ENCODE data around the gene LRFN5. TPM values are rescaled to one million over a fixed set of nuclear protein-coding genes. Genes with fewer than 3 reads are reported as not detected.

LRFN5 gene
- polyA plus RNA-seq, 3 donors, result not detected

GRCh38 chr14:41805633-41806032, 199.0 kb downstream of the LRFN5 start:
- Histone ChIP-seq H3K27ac (ENCODE audit: low read depth in 1 of 2, low read length in 2 of 2) (no peak overlapping the region), H3K36me3 (replicated peaks in 1 of 2; ENCODE audit: control insufficient read depth in 1 of 2, insufficient read depth in 2 of 2, low read length in 2 of 2) (no peaks in the 10 kb centered on the region), H2AFZ (ENCODE audit: insufficient read depth, low read depth, low read length, poor library complexity, severe bottlenecking) (no peak overlapping the region), H3K4me1 (ENCODE audit: control insufficient read depth in 1 of 2, insufficient read depth in 2 of 2, low read length in 2 of 2) (no peaks in the 10 kb centered on the region), H3K27me3 (ENCODE audit: control insufficient read depth in 2 of 2, insufficient read depth in 2 of 2, low read length in 2 of 2) (no peaks in the 10 kb centered on the region), H3K9me3 (replicated peaks in 1 of 2; ENCODE audit: control insufficient read depth in 1 of 2, insufficient read depth in 1 of 2, low read length in 2 of 2) (peaks cover 0 to 7% of the 10 kb centered on the region in 2 donors), H3K79me2 (ENCODE audit: insufficient read depth, low read length) (no peaks in the 10 kb centered on the region), H3K4me2 (replicated peaks; ENCODE audit: extremely low read depth, low read length, poor library complexity, severe bottlenecking) (no peak overlapping the region), H4K20me1 (ENCODE audit: insufficient read depth, low read length) (no peaks in the 10 kb centered on the region), H3K4me3 (replicated peaks in 1 of 3; ENCODE audit: low read depth in 2 of 3, low read length in 3 of 3) (no peak overlapping the region), H3K9ac (ENCODE audit: insufficient read depth, low read length, poor library complexity, severe bottlenecking) (no peak overlapping the region)
- Mint-ChIP-seq H3K27ac (no peak overlapping the region), H3K36me3 (no peaks in the 10 kb centered on the region), H3K27me3 (ENCODE audit: low read depth in 3 of 3) (peaks cover 0 to 3% (median 2%) of the 10 kb centered on the region in 3 donors), H3K9me3 (peaks cover 0 to 9% (median 5%) of the 10 kb centered on the region in 7 donors), H3K4me3 (no peak overlapping the region), H3K4me1 (no peaks in the 10 kb centered on the region)
- DNase-seq, result no peak
- intact Hi-C loops (cut with micrococcal nuclease), result no loop called here
- no CpG with 5 or more reads among the region's 5 CpGs for WGBS (ENCODE audit: insufficient coverage)
- TF ChIP-seq CTCF (IDR thresholded peaks at IDR 0.05), result no peak

GRCh38 chr14:41806366-41806975, 199.8 kb downstream of the LRFN5 start:
- H4K20me1 ChIP-seq (ENCODE audit: insufficient read depth, low read length), result no peaks in the 10 kb centered on the region
- no peak overlapping the region for H3K4me2 ChIP-seq (replicated peaks; ENCODE audit: extremely low read depth, low read length, poor library complexity, severe bottlenecking)
- H3K27me3 Mint-ChIP-seq (ENCODE audit: low read depth in 3 of 3), result peaks cover 0 to 3% (median 2%) of the 10 kb centered on the region in 3 donors
- no peaks in the 10 kb centered on the region for H3K27me3 ChIP-seq (ENCODE audit: control insufficient read depth in 2 of 2, insufficient read depth in 2 of 2, low read length in 2 of 2)
- no peak for DNase-seq
- peaks cover 0 to 7% of the 10 kb centered on the region in 2 donors for H3K9me3 ChIP-seq (replicated peaks in 1 of 2; ENCODE audit: control insufficient read depth in 1 of 2, insufficient read depth in 1 of 2, low read length in 2 of 2)
- no peak for TF ChIP-seq CTCF (IDR thresholded peaks at IDR 0.05)
- no peaks in the 10 kb centered on the region for H3K4me1 Mint-ChIP-seq
- intact Hi-C loops (cut with micrococcal nuclease), result no loop called here
- H3K27ac Mint-ChIP-seq, result no peak overlapping the region
- H3K36me3 Mint-ChIP-seq, result no peaks in the 10 kb centered on the region
- H3K27ac ChIP-seq (ENCODE audit: low read depth in 1 of 2, low read length in 2 of 2), result no peak overlapping the region
- H3K36me3 ChIP-seq (replicated peaks in 1 of 2; ENCODE audit: control insufficient read depth in 1 of 2, insufficient read depth in 2 of 2, low read length in 2 of 2), result no peaks in the 10 kb centered on the region
- H3K9ac ChIP-seq (ENCODE audit: insufficient read depth, low read length, poor library complexity, severe bottlenecking), result no peak overlapping the region
- no peak overlapping the region for H3K4me3 Mint-ChIP-seq
- H3K9me3 Mint-ChIP-seq, result peaks cover 0 to 9% (median 5%) of the 10 kb centered on the region in 7 donors
- H2AFZ ChIP-seq (ENCODE audit: insufficient read depth, low read depth, low read length, poor library complexity, severe bottlenecking), result no peak overlapping the region
- 94% methylated on average over 2 of the region's 5 CpGs for WGBS (ENCODE audit: insufficient coverage)
- H3K79me2 ChIP-seq (ENCODE audit: insufficient read depth, low read length), result no peaks in the 10 kb centered on the region
- H3K4me3 ChIP-seq (replicated peaks in 1 of 3; ENCODE audit: low read depth in 2 of 3, low read length in 3 of 3), result no peak overlapping the region
- H3K4me1 ChIP-seq (ENCODE audit: control insufficient read depth in 1 of 2, insufficient read depth in 2 of 2, low read length in 2 of 2), result no peaks in the 10 kb centered on the region
